ENCODE measurements around the gene CENPX.

The CENPX gene

GRCh38 chr17:82034371-82035011 lies 11.8 kb upstream of the CENPX start:
- TF ChIP-seq, protein P1, sequence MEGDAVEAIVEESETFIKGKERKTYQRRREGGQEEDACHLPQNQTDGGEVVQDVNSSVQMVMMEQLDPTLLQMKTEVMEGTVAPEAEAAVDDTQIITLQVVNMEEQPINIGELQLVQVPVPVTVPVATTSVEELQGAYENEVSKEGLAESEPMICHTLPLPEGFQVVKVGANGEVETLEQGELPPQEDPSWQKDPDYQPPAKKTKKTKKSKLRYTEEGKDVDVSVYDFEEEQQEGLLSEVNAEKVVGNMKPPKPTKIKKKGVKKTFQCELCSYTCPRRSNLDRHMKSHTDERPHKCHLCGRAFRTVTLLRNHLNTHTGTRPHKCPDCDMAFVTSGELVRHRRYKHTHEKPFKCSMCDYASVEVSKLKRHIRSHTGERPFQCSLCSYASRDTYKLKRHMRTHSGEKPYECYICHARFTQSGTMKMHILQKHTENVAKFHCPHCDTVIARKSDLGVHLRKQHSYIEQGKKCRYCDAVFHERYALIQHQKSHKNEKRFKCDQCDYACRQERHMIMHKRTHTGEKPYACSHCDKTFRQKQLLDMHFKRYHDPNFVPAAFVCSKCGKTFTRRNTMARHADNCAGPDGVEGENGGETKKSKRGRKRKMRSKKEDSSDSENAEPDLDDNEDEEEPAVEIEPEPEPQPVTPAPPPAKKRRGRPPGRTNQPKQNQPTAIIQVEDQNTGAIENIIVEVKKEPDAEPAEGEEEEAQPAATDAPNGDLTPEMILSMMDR (IDR thresholded peaks at IDR 0.05), result no peak

GRCh38 chr17:82033359-82034085 lies 10.8 kb upstream of the CENPX start:
- TF ChIP-seq, protein P1 (IDR thresholded peaks at IDR 0.05), result no peak

DNA sequence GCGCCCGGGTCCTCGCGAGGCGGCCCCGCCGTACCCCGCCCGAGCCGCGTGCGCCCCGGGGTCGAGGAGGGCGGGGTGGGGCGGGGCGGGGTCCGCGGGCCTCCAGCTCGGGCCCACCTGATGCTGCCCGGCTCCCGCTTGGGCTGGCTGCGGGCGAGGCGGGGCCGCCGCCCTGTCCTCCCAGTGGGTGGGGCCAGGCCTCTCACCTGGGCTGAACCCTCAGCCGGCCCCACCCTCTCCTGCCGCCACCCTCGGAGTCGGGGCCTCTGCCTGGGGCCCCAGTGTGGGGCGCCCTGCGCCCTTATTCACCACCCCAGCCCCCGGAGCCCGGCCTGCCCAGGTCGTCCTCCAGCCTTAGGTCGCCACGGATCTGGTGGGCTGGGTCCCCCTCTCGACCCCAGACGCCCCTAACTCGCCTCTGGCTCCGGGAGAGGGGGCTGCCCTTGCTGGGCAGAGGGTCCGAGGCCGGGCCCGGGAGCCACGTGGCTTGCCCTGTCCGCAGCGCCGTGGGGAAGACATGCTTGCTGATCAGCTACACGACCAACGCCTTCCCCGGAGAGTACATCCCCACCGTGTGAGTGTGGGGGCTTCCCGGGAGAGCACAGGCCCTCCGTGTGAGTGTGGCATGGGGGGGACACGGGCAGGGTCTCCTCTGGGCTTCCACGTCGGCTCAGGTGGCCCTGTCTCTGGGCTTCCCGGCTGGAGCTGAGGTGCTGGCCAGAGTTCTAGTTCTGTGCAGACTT lies 9.4 kb upstream of the CENPX start:
- TF ChIP-seq, protein P1 (IDR thresholded peaks at IDR 0.05), result no peak

- TF ChIP-seq, protein P1 (IDR thresholded peaks at IDR 0.05), result no peak
Measured at GRCh38 chr17:82031303-82031884, 8.7 kb upstream of the CENPX start, which contains the start of gene RAC3. Gene RAC3 (plus strand): TSS chr17:82031678. CDS start chr17:82031762, 84 bp downstream.

- TF ChIP-seq, protein P1 (IDR thresholded peaks at IDR 0.05), result peak; percentile 79
Measured at GRCh38 chr17:82030470-82031302, 8.0 kb upstream of the CENPX start.

DNA sequence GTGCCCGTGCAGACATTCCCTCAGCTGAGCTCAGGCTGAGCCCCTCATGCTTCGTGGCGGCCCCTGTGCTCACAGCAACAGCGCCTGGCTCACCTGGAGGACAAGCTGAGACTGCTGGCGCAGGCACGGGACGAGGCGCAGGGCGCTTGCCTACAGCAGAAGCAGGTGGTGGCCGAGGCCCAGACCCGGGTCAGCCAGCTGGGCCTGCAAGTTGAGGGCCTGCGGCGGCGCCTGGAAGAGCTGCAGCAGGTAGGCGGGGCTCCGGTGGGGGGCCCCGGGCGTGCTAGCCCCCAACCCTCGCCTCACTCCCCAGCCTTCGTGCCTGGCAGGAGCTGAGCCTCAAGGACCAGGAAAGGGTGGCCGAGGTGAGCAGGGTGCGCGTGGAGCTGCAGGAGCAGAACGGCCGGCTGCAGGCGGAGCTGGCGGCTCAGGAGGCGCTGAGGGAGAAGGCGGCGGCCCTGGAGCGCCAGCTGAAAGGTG lies 7.4 kb upstream of the CENPX start:
- TF ChIP-seq, protein P1 (IDR thresholded peaks at IDR 0.05), result no peak

Data from LNCAP (cell line).